NCI-H1092 (cell line): Measurements from ENCODE around the gene CDK16.
A peak's percentile ranks its signal among the peaks of the same experiment; 100 is the strongest.

Experiments used
- DNase-seq: peaks from one replicate; lab custom pipeline; 2025; lab: John Stamatoyannopoulos, UW

Gene CDK16

DNA sequence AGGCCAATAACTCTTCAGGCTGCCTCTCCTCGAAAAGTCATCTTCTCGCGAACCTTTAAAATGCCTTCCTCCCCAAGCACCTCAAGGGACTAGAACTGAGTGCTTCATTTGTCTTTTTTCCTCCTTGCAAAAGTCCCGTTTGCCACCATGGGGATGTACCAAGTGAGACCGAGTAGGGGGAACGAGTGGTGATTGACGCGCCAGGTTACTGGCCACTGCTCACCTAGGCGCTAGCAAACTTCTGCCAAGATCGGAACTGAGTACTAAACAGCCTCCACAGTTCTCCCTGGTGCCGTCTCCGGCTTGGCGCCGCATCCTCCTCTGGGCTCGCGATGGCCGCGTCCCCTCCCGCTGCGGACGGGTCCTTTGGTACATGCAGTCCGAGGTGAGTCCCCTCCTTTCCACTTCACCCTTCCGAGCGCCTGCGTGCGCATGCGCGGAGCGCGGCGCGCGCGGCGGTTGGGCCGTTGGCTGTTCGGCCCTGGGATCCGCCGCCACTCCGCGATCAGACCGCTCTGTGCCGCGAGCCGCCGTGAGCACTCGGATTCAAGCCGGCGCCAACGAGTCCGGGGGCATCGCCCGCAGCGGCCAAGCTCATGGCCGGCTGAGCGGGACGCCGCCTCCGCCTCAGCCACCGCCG is at the start of gene CDK16:
Gene CDK16, plus strand, starts transcription at position 402 of the 640 bp plus-strand sequence. CDS start 4,877 bp downstream, outside the sequence.
- peak; percentile 72 for DNase-seq

DNA sequence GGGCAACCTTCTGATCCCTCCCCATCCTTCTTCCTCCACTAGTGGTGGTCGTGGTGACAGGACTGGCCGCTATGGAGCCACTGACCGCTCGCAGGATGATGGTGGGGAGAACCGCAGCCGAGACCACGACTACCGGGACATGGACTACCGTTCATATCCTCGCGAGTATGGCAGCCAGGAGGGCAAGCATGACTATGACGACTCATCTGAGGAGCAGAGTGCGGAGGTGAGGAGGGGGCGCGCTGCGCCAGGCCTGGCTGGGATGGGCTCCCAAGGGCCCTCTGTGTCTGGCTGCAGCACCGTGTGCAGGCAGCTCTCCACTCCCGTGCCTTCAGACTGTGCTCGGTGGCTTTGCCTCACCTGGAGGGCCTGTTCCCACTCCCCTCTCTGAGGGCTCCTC is 49.2 kb upstream of the CDK16 start:
- DNase-seq: no peak

DNA sequence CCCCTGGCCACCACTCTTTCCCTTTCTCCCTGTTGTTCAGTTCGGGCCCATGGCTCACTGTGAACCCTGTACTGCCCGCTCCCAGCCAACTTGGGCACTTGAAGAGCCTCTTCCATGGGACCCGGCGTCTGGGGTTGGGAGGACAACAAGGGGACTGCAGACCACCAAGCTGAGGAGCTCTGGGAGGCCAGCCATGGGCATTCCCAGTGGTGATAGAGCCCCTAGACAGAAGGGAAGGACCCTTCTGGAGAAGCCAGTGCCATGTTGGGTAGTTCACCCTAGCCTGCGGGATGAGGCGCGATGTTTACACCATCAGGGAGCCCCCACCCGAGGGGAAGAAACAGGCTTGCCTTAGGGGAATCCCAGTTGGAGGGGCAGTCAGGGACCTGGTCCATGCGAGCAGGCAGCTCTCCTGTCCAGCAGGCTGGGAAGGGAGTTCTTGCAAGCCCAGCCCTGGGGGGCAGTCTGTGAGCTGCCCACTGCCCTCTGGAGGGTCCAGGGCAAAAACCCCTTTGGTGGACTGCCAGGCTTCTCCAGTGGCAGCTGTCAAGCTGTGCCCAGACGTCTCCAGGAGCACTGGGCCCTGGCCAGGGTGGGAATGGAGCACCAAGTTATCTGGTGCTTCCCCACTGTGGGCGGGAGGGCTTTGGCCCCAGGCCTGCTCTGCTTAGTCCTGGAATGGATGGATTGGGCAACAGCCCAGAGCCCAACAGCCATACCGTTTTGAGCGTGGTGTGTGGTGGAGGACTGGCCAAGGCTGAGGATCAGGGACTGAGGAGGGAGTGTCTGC is 48.6 kb upstream of the CDK16 start:
- no peak for DNase-seq

DNA sequence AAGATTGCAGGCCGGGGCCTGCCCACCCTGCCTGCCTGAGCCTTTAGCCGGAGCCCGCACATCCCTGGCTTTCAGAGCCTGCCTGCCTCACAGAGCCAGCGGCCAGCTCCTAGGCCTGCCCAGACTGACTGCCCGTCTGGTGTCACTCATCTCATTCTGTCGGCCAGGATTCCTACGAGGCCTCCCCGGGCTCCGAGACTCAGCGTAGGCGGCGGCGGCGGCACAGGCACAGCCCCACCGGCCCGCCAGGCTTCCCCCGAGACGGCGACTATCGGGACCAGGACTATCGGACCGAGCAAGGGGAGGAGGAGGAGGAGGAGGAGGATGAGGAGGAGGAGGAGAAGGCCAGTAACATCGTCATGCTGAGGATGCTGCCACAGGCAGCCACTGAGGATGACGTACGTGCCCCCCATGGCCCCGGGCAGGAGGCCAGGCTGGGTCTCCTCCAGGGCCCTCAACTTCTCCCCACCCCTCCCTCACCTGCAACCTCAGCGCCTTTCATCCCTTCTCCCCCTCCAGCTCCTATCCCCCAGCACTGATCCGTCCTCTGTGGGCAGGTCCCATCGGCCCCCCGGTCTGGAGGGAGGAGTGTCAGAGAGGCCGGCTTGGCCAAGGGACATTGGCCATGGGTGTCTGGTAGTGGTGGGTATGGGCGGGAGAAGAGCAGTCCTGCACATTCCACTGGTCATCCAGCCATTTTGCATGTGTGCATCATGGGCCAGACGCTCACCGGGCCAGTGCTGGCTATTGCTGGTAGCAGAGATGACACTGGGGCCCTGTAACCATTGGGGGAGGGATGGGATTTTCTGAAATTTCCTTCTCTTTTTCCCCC is 47.4 kb upstream of the CDK16 start:
- no peak for DNase-seq

DNA sequence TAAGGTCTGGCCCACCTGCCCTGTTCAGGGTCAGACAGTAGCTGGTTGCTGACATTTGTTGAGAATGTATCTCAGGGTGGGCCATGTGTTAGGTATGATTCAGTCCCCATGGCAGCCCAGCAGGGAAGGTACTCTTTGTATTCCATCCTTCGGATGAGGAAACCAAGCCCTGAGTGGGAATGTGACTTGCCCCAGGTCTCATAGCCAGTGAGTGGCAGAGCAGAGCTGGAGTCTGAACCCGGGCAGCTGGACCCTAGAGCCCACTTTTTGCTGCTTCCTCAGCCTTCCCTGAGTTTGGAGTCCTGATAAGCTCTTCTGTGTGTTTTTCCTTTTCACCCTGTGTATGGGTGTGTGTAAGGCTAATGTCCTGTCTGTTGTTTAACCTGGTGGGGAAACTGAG is 46.5 kb upstream of the CDK16 start:
- no peak for DNase-seq

DNA sequence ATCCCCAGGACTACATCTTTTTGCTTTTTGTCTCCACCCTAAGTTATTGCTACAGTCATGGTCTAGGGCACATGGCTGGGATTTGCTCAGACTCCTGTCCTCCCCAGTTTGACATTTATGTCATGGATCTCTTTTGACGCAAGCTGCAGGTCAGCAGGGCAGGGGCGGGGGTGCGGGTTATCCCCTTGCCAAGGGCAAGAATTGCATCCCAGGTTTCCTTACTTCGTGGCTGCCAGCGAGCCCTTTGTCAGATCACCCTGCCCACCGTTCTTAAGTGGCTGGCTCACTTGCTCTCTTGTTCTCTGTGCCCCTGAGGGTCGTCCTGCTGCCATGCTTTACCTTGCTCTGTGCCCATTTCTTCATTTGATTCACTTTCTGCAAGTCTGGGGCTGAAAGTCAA is 45.9 kb upstream of the CDK16 start:
- DNase-seq: no peak

DNA sequence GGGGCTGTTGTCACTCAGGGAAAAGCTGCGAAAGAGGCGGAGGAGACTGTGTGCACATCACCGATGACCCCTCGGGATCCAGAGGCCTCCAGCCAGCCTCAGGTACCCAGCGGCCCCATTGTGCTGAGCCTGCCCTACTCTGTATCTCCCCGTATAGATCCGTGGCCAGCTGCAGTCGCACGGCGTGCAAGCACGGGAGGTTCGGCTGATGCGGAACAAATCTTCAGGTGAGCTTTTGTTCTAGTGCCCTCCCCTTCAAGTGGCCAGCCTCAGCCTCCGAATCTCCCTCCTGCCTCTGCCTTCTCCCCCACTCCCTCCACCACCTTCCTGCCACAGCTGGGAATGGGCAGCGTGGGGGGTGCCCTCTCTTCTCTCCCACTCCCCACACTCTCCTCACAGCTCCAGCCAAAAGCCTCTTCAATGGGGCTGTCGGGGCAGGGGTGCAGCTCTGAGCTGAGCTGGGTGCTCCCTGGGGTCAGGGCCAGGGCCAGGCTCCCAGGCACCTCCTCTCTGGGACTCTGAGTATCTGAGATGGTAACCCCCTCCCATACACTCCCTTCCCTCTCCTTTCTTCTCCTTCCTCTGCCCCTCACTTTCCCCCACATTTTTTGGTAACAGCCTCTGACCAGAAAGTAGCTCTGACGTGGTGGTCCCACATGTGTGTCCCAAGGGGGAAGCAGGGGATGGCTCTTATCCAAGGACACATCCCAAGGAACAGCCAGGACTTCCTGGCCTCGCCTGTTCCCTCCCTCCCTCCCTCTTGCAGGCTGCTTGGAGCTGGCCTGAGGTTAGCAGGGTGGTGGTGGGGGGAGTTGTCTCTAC is 45.3 kb upstream of the CDK16 start:
- no peak for DNase-seq

DNA sequence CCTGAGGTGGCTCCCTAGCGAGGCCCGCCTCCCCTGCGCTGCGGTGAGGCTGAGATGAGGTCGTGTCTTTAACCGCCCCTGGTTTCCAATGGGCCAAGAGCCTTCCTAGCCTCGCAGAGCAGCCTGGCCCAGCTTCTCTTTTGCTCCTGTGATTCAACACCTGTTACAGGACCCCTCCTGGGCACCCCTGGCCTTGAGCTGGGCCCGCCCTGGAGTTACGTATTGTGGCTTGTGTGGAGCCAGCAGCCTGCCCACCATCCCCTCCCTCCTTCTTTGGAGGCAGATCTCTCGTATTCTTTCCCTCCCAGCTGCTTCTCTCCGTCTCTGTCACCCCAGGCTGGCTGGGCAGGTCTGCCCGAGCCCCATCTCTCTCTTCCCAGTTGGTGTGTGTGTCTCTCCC is 44.1 kb upstream of the CDK16 start:
- no peak for DNase-seq

DNA sequence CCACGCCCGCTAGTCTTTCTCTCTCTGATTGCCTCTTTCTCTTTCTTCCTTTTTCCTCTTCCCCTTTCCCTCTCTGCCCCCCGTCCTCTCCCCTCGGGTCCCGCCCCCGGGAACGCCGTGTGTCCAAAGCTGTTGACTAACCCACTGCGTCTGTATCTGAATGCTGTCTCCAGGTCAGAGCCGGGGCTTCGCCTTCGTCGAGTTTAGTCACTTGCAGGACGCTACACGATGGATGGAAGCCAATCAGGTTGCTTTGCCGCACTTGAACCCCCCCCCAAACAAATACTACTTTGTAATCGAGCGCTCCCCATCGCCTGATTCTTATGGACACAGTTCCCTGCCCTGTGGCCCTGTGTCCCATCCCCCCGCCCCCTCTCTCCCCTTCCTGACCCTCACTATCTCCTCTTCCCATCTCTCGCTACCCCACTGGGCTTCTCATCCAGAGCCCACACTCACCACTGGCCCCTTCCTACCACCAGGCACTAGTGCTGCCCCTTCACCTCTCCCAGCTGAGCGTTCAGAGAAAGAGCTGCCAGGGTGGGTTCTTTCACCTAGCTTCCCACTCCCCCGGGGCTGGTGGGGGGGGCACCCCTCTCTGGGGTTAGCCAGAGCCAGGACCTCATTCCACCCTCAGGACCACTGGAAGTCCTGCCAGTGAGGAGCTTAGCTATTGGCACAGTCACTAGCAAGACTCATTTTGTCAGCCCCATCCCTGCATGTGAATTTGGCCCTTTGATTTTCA is 43.5 kb upstream of the CDK16 start:
- no peak for DNase-seq

DNA sequence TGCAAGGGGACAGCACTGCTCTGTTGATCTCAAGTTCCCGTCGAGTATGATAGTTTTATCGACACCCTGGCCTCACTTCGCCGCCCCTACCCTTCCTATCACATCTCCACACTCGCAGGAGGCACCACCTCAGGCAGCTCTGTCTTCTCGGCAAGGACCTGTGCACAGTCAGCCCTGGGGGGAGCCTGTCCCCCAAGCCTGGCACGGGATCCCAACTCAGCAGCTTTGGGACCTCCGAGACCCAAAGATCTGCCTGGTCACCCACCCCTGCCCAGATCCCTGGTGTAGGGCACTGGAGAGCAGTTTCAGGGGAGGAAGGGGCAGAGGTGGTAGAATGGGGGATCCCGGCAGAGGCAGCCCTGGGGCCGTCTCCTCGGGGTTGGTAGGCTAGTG is 42.9 kb upstream of the CDK16 start:
- no peak for DNase-seq

DNA sequence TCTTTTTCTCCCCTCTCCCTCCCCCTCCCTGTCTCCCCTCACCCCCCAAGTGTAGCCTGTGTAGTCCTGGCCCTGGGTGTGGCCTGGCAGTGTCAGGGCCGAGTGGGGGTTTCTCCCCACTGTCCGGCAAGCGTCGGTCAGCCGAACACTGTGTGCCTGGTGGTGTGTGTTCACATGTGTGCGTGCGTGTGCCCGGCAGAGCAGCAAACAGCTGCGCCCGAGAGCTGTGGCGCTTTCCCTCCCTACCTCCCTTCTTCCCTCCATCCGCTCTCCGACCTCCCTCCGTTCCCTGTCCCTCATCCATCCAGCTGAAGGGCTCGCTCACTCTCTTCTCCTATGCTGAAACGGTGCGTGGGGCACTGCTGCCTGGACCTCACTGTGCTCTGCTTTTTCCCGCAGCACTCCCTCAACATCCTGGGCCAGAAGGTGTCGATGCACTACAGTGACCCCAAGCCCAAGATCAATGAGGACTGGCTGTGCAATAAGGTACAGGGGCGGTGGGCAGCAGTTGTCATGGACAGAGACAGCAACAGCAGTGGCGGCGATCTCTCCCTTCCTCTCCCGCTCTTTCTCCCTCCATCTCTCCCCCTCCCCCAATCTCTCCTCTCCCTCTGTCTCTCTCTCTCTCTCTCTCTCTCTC is 42.3 kb upstream of the CDK16 start:
- no peak for DNase-seq

DNA sequence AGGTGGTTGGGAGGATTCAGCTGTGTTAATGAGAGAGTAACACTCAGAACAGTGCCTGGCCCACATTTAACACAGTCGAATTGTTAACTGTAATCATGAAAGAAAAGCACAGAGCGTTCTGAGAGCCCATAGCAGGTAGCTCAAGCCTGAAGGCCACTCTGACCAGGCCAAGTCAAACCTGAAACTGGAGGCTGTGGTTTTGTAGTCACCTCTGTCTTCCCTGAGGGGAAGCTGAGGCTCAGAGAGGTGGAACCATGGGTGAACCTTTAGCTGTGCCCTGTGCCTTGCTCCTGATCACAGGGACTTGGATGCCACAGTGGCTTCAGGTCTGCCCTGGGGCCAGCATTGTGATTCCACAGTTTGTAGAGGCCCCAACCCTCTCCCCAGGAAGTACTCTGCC is 41.4 kb upstream of the CDK16 start:
- no peak for DNase-seq

DNA sequence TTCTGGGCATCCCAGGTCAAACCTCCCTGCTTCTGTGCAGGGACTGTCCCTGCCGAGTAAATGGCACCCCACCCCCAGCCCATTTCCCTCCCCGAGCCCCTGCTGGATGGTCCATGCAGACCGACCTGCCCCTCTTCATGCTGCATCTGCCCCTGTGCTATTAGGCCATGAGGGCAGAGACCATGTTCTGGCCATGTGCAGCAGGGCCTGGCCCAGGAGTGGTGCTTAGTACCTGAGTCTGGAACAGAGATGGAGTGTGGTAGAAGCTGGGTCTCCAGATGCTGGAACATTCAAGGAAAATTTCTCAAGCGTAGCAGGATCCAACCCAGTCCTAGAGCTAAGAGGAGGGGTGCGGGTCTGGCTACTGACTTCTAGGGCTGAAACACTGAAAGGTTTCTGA is 40.1 kb upstream of the CDK16 start:
- DNase-seq: no peak

DNA sequence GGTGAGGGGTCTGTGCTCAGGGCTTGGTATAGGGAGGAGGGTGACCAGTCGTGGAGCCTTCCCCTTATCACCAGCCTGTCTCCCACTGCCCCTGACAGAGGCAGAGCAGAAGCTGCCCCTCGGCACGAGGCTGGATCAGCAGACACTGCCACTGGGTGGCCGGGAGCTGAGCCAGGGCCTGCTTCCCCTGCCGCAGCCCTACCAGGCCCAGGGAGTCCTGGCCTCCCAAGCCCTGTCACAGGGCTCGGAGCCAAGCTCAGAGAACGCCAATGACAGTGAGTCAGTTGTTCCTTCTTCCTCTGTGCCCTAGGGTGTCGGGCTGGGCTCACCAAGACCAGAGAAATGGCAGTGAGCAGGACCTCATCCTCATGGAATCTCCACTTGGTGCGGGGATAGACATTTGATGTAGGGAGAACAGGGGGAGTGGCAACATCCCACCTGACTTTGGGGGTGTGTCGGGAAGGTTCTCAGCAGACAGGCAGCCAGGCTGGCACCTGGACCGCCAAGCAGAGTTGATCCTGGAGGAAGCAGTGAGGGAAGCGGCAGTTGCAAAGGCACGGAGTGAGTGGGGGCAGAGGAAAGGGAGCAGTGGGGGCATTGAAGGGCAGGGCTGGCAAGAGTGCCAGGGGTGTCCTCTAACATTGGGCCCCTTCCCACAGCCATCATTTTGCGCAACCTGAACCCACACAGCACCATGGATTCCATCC is 39.1 kb upstream of the CDK16 start:
- no peak for DNase-seq

DNA sequence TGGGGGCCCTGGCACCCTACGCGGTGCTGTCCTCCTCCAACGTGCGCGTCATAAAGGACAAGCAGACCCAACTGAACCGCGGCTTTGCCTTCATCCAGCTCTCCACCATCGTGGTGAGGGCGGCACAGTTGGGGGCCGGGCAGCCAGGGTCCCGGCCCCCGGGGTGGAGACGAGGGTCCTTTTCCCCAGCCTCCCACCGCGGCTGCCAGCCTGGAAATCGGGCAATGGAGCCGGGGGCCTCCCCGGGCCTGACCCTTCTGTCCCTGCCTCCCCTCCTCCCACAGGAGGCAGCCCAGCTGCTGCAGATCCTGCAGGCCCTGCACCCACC is 38.6 kb upstream of the CDK16 start:
- DNase-seq: no peak

DNA sequence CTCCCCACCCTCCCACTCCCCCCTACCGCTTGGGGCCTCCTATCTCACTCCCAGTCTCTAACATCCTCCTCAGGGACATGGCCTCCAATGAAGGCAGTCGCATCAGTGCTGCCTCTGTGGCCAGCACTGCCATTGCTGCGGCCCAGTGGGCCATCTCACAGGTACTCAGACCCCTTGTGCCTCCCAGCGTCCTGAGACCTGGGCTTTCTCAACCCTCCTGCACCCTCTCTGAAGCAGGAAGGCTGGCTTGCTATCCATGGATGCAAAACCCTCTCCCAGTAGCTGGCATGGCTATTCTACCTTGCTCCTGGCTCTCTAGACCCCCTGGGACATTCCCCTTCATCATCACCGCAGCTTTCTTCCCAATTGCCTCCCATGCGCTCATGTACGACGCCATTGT is 38.1 kb upstream of the CDK16 start:
- no peak for DNase-seq

DNA sequence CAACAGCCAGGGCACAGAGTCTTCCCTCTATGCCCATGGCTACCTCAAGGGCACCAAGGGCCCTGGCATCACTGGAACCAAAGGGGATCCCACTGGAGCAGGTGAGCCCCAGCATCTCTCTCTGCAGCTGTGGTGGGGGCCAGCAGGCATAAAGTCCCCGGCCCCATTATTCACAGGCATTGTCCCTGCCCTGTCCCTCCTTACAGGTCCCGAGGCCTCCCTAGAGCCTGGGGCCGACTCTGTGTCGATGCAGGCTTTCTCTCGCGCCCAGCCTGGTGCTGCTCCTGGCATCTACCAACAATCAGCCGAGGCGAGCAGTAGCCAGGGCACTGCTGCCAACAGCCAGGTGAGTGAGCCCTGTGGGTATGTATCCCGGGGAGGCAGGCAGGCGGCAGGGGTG is 37.2 kb upstream of the CDK16 start:
- DNase-seq: no peak

DNA sequence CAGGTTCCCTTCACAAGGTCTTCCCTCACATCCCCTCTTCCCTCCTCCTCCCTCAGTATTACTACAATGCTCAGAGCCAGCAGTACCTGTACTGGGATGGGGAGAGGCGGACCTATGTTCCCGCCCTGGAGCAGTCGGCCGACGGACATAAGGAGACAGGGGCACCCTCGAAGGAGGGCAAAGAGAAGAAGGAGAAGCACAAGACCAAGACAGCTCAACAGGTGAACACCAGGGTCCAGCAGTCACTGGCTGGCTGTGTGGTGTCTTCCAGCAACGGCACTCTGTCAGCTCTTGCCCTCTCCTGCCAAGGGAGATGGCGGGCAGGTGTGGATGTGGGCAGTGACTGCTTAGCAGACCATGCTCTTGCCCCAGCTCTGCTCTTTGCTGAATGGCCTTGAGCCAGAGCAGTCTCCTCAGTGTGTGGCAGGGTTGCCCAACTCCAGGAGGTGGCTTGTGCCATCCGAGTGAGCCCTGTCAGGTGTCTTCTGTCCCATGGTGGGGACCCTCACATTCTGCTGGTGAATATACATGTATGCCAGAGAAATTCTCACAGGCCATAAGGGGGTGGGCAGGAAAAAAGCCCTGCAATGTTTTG is 36.3 kb upstream of the CDK16 start:
- no peak for DNase-seq

DNA sequence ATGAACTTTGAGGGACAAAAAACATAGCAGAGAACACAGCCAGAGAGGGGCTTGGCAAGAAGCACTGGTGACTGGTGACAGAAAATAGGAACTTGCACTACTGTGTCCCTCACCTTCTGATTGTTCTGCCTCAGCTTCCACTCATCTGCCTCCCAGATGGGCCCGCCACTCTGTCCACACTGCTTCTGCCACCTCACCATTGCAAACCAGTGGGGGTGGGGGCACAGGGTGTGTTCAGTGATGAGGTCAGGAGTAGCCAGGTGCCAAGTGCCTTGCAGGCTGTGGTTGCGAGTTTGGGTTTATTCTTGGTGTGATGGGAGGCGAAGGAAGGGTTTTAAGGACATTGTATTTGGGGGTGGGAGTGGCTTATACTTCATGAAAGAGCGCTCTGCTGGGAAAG is 34.0 kb upstream of the CDK16 start:
- no peak for DNase-seq

DNA sequence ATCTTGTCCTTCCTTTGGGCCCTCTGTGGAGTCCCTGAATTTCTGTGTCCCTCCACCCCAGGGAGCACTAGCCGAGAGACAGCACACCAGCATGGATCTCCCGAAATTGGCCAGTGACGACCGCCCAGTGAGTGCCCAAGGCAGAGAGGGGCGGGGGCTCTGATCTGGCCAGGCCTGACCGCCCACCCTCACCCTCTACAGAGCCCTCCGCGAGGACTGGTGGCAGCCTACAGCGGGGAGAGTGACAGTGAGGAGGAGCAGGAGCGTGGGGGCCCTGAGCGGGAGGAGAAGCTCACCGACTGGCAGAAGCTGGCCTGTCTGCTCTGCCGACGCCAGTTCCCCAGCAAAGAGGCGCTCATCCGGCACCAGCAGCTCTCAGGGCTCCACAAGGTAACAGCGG is 33.2 kb upstream of the CDK16 start:
- DNase-seq: no peak
